GM19240 (cell line): ENCODE results near the gene PILRB.
"Not testable (repeated sequence)": the region's sequence is repeated elsewhere in the genome, so short reads cannot be mapped to it uniquely, and the experiment has no call there.

Experiments used
- DNase-seq: peaks from one replicate; pipeline ENCODE4 v3.0.0; 2011; ENCODE audit warnings: low spot score; ENCODE audit not compliant: insufficient read length

Gene PILRB

DNA sequence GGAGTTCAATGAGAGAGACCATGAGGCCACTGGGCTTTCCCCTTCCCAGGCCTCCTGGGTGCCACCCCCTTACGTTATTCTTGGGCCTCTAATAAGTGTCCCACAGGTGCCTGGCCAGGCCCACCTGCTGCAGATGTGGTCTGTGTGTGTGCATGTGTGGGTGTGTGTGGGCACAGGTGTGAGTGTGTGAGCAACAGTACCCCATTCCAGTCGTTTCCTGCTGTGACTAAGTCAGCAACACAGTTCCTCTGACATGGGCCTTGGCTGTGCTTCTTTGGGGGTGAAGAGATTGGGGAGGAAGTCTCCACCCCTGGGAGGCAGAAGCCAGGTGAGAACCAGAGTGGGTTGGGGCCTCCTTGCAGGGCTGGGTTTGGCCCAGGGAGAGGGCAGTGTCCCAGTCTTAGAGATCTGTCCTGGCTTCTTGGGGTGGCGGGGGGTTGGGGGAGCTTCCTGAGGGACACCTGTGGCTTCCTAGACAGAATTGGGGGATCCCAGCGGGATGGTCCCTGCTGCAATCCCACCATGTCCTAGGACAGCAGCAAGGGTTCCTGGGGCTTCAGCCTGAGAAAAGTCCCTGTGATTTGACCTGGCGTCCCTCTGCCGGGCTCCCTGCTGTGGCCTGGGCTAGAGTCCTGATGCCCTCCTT is 4.1 kb upstream of the PILRB start:
- no peak for DNase-seq

DNA sequence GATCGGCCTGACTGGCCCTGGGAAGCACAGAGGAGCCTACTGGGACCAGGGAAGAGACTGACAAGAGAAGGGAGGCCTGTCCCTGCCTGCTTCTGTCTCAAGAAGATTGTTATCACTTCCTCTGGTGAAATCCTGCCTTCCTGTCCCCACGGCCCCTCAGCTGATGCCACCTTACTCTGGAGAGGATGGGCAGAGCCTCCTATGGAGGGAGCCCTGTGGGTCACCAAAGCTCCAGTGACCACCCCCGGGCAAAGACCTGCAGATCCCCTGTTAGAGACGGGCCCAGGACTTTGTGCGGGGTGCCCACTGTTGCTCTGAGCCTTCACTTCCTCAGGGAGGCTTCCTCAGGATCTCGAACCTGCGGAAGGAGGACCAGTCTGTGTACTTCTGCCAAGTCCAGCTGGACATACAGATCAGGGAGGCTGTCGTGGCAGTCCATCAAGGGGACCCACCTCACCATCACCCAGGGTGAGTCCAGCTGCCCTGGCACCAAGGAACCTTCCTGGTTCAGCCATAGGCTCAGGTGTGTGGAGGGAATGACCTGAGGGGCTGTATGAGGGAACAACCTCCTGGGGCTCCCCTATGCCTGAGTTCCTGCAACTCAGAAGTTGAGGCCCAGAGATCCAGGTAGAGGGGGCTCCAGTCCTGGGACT is 1.4 kb upstream of the PILRB start:
- no peak for DNase-seq

GRCh38 chr7:100357131-100357561 is 771 bp upstream of the PILRB start:
- no peak for DNase-seq

GRCh38 chr7:100358857-100359212 is 918 bp downstream of the PILRB start:
- DNase-seq = no peak

GRCh38 chr7:100360135-100360854 is 2.4 kb downstream of the PILRB start:
- no peak for DNase-seq

GRCh38 chr7:100363098-100363497 is 5.2 kb downstream of the PILRB start:
- no peak for DNase-seq

DNA sequence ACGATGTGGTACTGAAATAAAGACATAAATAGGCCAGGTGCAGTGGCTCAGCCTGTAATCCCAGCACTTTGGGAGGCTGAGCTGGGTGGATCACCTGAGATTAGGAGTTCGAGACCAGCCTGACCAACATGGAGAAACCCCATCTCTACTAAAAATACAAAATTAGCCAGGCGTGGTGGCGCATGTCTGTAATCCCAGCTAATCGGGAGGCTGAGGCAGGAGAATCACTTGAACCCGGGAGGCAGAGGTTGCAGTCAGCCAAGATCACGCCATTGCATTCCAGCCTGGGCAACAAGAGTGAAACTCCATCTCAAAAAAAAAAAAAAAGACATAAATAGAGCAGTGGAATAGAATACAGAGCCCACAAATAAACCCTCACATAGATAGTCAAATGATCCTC is 5.9 kb downstream of the PILRB start:
- DNase-seq = not testable (repeated sequence)

DNA sequence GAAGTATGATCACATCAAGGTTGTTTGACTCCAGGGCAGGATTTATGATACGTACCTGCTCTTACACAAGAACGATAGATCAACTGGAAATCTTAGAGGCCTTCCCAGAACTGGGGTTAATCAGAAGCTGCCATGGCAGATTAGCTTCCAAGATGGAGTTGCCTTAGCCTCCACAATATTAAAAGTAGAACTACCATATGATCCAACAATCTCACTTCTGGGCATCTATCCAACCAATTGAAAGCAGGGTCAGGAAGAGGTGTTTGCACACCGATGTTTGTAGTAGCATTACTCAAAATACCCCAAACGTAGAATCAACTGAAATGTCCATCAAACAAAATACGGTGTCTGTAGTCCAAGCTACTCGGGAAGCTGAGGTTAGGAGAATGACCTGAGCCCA is 6.6 kb downstream of the PILRB start:
- no peak for DNase-seq

- not testable (repeated sequence) for DNase-seq
These were observed 8.1 kb downstream of the PILRB start for GRCh38 chr7:100365998-100366367.

GRCh38 chr7:100366411-100367250 is 8.7 kb downstream of the PILRB start:
- DNase-seq = no peak

- DNase-seq = no peak
These were observed 9.3 kb downstream of the PILRB start for GRCh38 chr7:100367251-100367620.

DNA sequence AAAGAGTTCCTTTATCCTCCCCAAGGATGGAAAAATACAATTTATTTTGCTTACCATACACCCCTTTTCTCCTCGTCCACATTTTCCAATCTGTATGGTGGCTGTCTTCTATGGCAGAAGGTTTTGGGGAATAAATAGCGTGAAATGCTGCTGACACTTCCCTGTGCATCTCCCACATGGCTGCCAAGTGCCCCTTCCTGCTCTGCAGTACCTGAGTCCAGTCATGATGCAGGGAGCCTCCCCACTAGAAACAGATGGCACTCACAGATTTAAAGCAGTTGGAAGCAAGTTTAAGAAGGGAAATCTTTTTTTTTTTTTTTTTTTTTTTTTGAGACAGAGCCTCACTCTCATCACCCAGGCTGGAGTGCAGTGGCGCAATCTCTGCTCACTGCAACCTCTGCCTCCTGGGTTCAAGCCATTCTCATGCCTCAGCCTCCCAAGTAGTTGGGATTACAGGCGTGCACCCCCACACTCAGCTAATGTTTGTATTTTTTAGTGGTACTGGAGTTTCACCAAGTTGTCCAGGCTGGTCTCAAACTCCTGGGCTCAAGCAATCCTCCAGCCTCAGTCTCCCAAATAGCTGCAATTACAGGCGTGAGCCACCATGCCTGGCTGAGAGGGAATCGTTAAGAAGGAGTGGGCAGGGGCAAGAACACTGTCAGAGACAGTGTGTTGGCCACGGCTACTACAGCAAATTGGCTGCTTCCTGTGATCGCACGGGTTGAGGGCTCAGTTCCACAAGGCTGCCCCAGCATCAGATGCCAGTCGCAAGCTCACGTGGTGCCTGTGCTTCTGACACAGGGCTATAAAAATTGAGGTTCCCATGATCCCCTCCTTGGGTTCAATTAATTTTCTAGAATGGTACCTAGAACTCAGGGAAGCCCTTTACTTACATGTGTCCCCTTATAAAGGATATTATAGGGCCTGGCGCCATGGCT is 10.0 kb downstream of the PILRB start:
- DNase-seq = no peak

- peak; percentile 48 for DNase-seq
These were observed 11.2 kb downstream of the PILRB start for GRCh38 chr7:100369105-100369504.

DNA sequence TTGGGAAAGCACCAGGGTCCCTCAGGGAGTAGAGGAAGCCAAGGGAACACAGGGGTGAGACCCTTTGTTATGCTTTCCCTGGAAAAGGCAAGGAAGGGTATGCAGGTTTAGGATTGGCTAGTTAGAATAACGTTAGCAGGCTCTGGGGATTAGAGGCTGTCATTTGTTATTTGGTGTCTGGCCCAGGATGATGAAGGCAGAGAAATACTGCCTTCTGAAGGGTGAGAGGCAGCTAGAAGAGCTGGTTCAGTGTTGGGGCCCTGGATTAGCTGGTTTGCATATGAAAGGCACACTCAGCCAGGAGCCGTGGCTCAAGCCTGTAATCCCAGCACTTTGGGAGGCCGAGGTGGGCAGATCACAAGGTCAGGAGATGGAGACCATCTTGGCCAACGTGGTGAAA is 12.4 kb downstream of the PILRB start:
- no peak for DNase-seq

GRCh38 chr7:100370746-100371145 is 12.8 kb downstream of the PILRB start:
- no peak for DNase-seq

DNA sequence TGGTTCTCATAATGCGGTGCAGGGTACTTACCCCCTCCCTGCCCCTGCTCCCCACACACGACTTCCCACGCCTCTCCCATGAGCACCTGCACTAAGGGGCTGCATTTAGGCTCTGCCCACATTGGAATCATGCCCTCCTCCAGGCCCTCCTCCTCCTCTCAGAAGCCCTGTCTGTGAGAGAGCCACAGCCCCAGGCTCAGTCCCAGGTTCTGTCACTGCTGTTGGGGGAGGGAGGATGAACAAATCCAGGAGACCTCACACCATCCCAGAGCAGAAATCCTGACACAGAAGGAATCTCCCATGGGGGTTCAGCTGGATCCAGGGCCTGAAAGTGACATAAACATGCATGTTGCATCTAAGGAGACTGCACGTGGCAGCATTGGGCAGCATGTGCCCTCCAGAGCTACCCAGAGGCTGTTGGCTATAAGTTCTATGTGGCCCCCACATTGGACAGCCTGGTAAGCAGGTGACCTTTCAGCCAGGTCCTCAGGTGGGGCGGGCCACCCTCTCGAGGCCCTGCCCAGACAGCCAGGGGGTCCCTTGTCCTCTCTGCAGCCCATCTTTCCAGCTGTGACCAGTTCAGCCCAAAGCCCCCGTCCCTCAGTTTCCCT is 13.7 kb downstream of the PILRB start:
- DNase-seq = no peak

GRCh38 chr7:100372256-100372655 is 14.3 kb downstream of the PILRB start:
- no peak for DNase-seq

DNA sequence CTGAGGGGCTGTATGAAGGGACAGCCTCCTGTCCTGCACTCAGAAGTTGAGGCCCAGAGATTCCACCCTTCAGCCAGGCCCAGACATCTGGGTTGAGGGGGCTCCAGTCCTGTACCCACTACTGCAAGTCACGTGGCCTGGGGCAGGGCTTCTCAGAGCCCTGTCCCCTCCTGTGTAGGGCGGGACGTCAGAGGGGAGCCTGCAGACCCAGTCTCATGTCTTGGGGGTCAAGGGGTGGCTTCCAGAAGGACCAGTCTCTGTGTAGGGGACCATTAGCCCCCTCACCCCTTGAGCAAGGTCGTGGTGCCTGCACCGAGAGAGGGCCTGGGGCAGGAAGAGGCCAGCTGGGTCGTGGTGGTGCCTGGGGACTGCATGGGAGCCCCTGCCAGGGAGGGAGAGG is 14.8 kb downstream of the PILRB start:
- DNase-seq = no peak

DNA sequence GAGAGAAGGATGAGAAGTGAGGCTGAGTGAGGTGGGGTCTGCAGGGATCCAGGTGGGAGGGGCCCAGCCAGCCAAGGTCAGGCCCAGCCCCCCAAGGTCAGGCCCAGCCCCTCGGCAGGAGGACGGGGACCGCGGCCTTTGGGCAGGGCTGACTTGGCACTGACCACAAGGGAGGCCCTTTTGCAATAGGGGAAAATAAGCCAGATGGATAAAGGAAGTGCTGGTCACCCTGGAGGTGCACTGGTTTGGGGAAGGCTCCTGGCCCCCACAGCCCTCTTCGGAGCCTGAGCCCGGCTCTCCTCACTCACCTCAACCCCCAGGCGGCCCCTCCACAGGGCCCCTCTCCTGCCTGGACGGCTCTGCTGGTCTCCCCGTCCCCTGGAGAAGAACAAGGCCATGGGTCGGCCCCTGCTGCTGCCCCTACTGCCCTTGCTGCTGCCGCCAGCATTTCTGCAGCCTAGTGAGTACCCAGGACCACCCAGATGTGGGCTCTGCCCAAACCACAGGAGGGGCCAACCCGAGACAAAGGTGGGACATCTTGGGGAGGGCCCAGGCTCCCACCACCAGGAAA is 15.4 kb downstream of the PILRB start, which contains the start of gene PILRA:
Gene PILRA (plus strand): TSS at position 227 of the 571 bp plus-strand sequence. CDS start 170 bp downstream, at position 397.
- DNase-seq = no peak
